Gastrocnemius medialis (tissue), 4 donors: ENCODE measurements around the gene SLC1A3. TPM values are rescaled to one million over a fixed set of nuclear protein-coding genes. Genes with fewer than 3 reads are reported as not detected.

ENCODE experiments used
- ATAC-seq, 2 donors: fragments of 150-250 bp; one replicate each; pipeline ENCODE4 v1.9.1; 2016
- DNase-seq, 2 donors: peaks; one replicate each; pipeline ENCODE4 v3.0.0-alpha.2; 2019
- H3K27ac ChIP-seq, 4 donors: fragments of 200-600 bp; sonication (generic); 1 replicate in 1 of 4; 2 replicates in 3 of 4; pipeline ENCODE4 v1.5.1; 2016 to 2018; ENCODE audit warnings: mild to moderate bottlenecking in 2 of 4, moderate library complexity in 1 of 4
- H3K27me3 ChIP-seq, 3 donors: fragments of 200-600 bp; sonication (generic) in 2 of 3; 1 replicate in 1 of 3; 2 replicates in 2 of 3; pipeline versions ENCODE4 v1.5.1 to v1.6.0; 2016 to 2019; ENCODE audit warnings: mild to moderate bottlenecking in 1 of 3, moderate library complexity in 1 of 3
- H3K36me3 ChIP-seq, 2 donors: fragments of 200-600 bp; sonication (generic) in 1 of 2; one replicate each; pipeline ENCODE4 v1.5.1; 2017 to 2018
- H3K4me1 ChIP-seq, 2 donors: fragments of 200-600 bp; sonication (generic) in 1 of 2; one replicate each; pipeline ENCODE4 v1.5.1; 2016 to 2017; ENCODE audit warnings: mild to moderate bottlenecking in 2 of 2
- H3K4me3 ChIP-seq, 4 donors: fragments of 200-600 bp; sonication (generic) in 3 of 4; 1 replicate in 1 of 4; 2 replicates in 3 of 4; pipeline ENCODE4 v1.5.1; 2016 to 2019; ENCODE audit warnings: mild to moderate bottlenecking in 2 of 4
- H3K9me3 ChIP-seq, 3 donors: fragments of 200-600 bp; sonication (generic) in 2 of 3; 1 replicate in 1 of 3; 2 replicates in 2 of 3; pipeline ENCODE4 v1.5.1; 2016 to 2019
- CTCF ChIP-seq, 5 experiments: fragments of 450-650 bp in 3 of 5; fragments of 200-600 bp in 2 of 5; sonication (generic) in 2 of 5; IDR thresholded peaks in 4 of 5; conservative IDR thresholded peaks in 1 of 5; 1 replicate in 4 of 5; 2 replicates in 1 of 5; pipeline ENCODE4 v1.5.1; 2016 to 2019; ENCODE audit warnings: antibody characterized with exemption in 5 of 5, mild to moderate bottlenecking in 3 of 5, moderate library complexity in 3 of 5
- POLR2A ChIP-seq, 2 donors: fragments of 450-650 bp; IDR thresholded peaks; one replicate each; pipeline ENCODE4 v1.6.1; 2017; ENCODE audit warnings: antibody characterized with exemption in 2 of 2, mild to moderate bottlenecking in 2 of 2, moderate library complexity in 2 of 2
- in situ Hi-C, 4 donors: fragments of 200-750 bp; cut with MboI; loops; one replicate each; pipeline versions ENCODE4 v1.15.0 to v1.8.0; 2017; ENCODE audit warnings: low sequenced_read_pairs in 4 of 4
- intact Hi-C: fragments of 100-400 bp; cut with DNase I; formaldehyde crosslinking; loops from one replicate; pipeline ENCODE4 v1.15.1; 2023; ENCODE audit warnings: low total_unique reads
- total RNA-seq, 4 donors: library from RNA; depleted of rRNA; stranded (reverse); fragments of >200 nt; gene quantifications; one replicate each; pipeline versions ENCODE4 v1.1.0 to v1.2.3, GENCODE V29; 2016

Gene SLC1A3
- total RNA-seq, 4 donors from 2014 or later, result 5.3 to 69.4 (median 17.4) TPM

GRCh38 chr5:36613771-36614656 lies 7.6 kb downstream of the SLC1A3 start:
- Histone ChIP-seq H3K9me3 (no peaks in the 10 kb centered on the region), H3K27ac (peak overlapping the region; percentile 54 to 77 (median 69)), H3K36me3 (no peaks in the 10 kb centered on the region), H3K4me3 (no peak overlapping the region), H3K27me3 (no peaks in the 10 kb centered on the region), H3K4me1 (peaks cover 16 to 29% of the 10 kb centered on the region in 2 donors)
- DNase-seq (no peak), ATAC-seq (no peak)
- intact Hi-C loops (no loop called here), in situ Hi-C loops (no loop called here)
- TF ChIP-seq CTCF (IDR thresholded peaks at IDR 0.05 in 4 of 5, conservative IDR thresholded peaks at IDR 0.05 in 1 of 5) (no peak), POLR2A (IDR thresholded peaks at IDR 0.05) (no peak)

GRCh38 chr5:36614657-36615308 lies 8.4 kb downstream of the SLC1A3 start:
- in situ Hi-C loops (no loop called here), intact Hi-C loops (no loop called here)
- H3K4me3 ChIP-seq, result no peak overlapping the region
- DNase-seq, result no peak
- H3K9me3 ChIP-seq, result no peaks in the 10 kb centered on the region
- peak overlapping the region; percentile 54 to 77 (median 69) for H3K27ac ChIP-seq
- no peaks in the 10 kb centered on the region for H3K27me3 ChIP-seq
- no peaks in the 10 kb centered on the region for H3K36me3 ChIP-seq
- peaks cover 16 to 27% of the 10 kb centered on the region in 2 donors for H3K4me1 ChIP-seq
- ATAC-seq, result no peak
- TF ChIP-seq CTCF (IDR thresholded peaks at IDR 0.05 in 4 of 5, conservative IDR thresholded peaks at IDR 0.05 in 1 of 5), result no peak
- TF ChIP-seq POLR2A (IDR thresholded peaks at IDR 0.05), result no peak

GRCh38 chr5:36619012-36619635 lies 12.7 kb downstream of the SLC1A3 start:
- DNase-seq (no peak), ATAC-seq (no peak)
- H3K4me1 ChIP-seq, result peaks cover 11 to 13% of the 10 kb centered on the region in 2 donors
- no peaks in the 10 kb centered on the region for H3K36me3 ChIP-seq
- H3K4me3 ChIP-seq, result no peak overlapping the region
- no peak overlapping the region for H3K27ac ChIP-seq
- H3K9me3 ChIP-seq, result no peaks in the 10 kb centered on the region
- intact Hi-C loops, result no loop called here
- no peaks in the 10 kb centered on the region for H3K27me3 ChIP-seq
- in situ Hi-C loops, result no loop called here
- TF ChIP-seq POLR2A (IDR thresholded peaks at IDR 0.05) (no peak), CTCF (IDR thresholded peaks at IDR 0.05 in 4 of 5, conservative IDR thresholded peaks at IDR 0.05 in 1 of 5) (no peak)

GRCh38 chr5:36621985-36622384 lies 15.6 kb downstream of the SLC1A3 start:
- TF ChIP-seq POLR2A (IDR thresholded peaks at IDR 0.05), result no peak
- TF ChIP-seq CTCF (IDR thresholded peaks at IDR 0.05 in 4 of 5, conservative IDR thresholded peaks at IDR 0.05 in 1 of 5), result no peak
- Histone ChIP-seq H3K36me3 (no peaks in the 10 kb centered on the region), H3K4me3 (no peak overlapping the region), H3K27ac (no peak overlapping the region), H3K9me3 (no peaks in the 10 kb centered on the region), H3K27me3 (no peaks in the 10 kb centered on the region), H3K4me1 (peaks cover 0 to 4% of the 10 kb centered on the region in 2 donors)
- intact Hi-C loops (no loop called here), in situ Hi-C loops (no loop called here)
- ATAC-seq, result no peak
- DNase-seq, result no peak
